22Rv1 (cell line): ENCODE data around the gene ATG9B.
A peak's percentile ranks its signal among the peaks of the same experiment; 100 is the strongest.

Experiments used
- ZFX ChIP-seq: fragments of 450-650 bp; IDR thresholded peaks from 2 replicates; pipeline ENCODE4 v1.6.1; 2017; ENCODE audit warnings: antibody characterized with exemption, borderline replicate concordance
- TF ChIP-seq, protein P1 (sequence below): fragments of 450-650 bp; IDR thresholded peaks from 2 replicates; pipeline ENCODE4 v1.5.1; 2017; ENCODE audit warnings: mild to moderate bottlenecking

GRCh38 chr7:151008511-151009323, 15.6 kb downstream of the ATG9B start:
- TF ChIP-seq, protein P1, sequence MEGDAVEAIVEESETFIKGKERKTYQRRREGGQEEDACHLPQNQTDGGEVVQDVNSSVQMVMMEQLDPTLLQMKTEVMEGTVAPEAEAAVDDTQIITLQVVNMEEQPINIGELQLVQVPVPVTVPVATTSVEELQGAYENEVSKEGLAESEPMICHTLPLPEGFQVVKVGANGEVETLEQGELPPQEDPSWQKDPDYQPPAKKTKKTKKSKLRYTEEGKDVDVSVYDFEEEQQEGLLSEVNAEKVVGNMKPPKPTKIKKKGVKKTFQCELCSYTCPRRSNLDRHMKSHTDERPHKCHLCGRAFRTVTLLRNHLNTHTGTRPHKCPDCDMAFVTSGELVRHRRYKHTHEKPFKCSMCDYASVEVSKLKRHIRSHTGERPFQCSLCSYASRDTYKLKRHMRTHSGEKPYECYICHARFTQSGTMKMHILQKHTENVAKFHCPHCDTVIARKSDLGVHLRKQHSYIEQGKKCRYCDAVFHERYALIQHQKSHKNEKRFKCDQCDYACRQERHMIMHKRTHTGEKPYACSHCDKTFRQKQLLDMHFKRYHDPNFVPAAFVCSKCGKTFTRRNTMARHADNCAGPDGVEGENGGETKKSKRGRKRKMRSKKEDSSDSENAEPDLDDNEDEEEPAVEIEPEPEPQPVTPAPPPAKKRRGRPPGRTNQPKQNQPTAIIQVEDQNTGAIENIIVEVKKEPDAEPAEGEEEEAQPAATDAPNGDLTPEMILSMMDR: peak; percentile 99
- no peak for TF ChIP-seq ZFX
